Neural crest cell (in vitro differentiated cells): ENCODE measurements around the gene LCE1C. TPM values are rescaled to one million over a fixed set of nuclear protein-coding genes. Genes with fewer than 3 reads are reported as not detected.

Source experiments
- DNase-seq: peaks from one replicate; pipeline ENCODE4 v3.0.0; 2021; ENCODE audit warnings: low read depth, mixed read lengths, low spot score
- H3K27ac Mint-ChIP-seq: one replicate; pipeline ENCODE4 v1.8.0; 2021; ENCODE audit warnings: mild to moderate bottlenecking, mixed read lengths; ENCODE audit not compliant: unreplicated experiment
- H3K27me3 Mint-ChIP-seq: 2 replicates; pipeline ENCODE4 v1.8.0; 2021; ENCODE audit warnings: low read depth, mild to moderate bottlenecking, mixed read lengths
- H3K36me3 Mint-ChIP-seq: 2 replicates; pipeline ENCODE4 v1.8.0; 2021; ENCODE audit warnings: low read depth, mild to moderate bottlenecking, mixed read lengths
- H3K4me1 Mint-ChIP-seq: 2 replicates; pipeline ENCODE4 v1.8.0; 2021; ENCODE audit warnings: mixed read lengths
- H3K4me3 Mint-ChIP-seq: one replicate; pipeline ENCODE4 v1.8.0; 2021; ENCODE audit warnings: mild to moderate bottlenecking, mixed read lengths
- H3K9me3 Mint-ChIP-seq: 2 replicates; pipeline ENCODE4 v1.8.0; 2021; ENCODE audit warnings: mixed read lengths
- total RNA-seq: library from RNA; stranded (reverse); gene quantifications from 2 replicates; pipeline ENCODE4 v1.2.1, GENCODE V29; 2021
- TF ChIP-seq, protein P1 (sequence below): fragments of 200-600 bp; sonication (generic); conservative IDR thresholded peaks from 2 replicates; pipeline ENCODE4 v1.5.0; 2021; ENCODE audit warnings: antibody characterized with exemption, mild to moderate bottlenecking

LCE1C gene
- total RNA-seq, 1 donor from 2014 or later, result not detected

DNA sequence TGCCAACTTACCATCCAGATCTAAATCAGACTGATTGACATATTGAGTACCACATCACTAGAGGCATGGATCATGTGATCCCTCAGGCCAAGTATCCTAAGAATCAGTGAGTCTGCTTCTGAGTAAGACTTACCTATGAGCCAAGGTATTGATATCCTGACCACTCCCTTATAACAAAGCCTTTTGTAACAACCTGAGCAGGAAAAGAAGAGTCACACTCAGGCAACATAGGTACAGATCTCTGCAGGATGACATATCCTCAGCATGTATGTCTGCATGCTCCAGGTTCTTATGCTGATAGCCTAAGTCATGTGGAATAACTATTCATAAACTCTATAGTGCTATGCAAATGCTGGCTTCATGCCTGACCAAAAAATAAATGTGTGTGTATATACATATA is 18.5 kb upstream of the LCE1C start:
- peaks cover 8% of the 10 kb centered on the region for H3K36me3 Mint-ChIP-seq
- H3K4me1 Mint-ChIP-seq, result no peaks in the 10 kb centered on the region
- no peaks in the 10 kb centered on the region for H3K27me3 Mint-ChIP-seq
- H3K4me3 Mint-ChIP-seq, result no peak overlapping the region
- peaks cover 22% of the 10 kb centered on the region for H3K9me3 Mint-ChIP-seq
- H3K27ac Mint-ChIP-seq, result no peak overlapping the region
- no peak for DNase-seq
- TF ChIP-seq, protein P1, sequence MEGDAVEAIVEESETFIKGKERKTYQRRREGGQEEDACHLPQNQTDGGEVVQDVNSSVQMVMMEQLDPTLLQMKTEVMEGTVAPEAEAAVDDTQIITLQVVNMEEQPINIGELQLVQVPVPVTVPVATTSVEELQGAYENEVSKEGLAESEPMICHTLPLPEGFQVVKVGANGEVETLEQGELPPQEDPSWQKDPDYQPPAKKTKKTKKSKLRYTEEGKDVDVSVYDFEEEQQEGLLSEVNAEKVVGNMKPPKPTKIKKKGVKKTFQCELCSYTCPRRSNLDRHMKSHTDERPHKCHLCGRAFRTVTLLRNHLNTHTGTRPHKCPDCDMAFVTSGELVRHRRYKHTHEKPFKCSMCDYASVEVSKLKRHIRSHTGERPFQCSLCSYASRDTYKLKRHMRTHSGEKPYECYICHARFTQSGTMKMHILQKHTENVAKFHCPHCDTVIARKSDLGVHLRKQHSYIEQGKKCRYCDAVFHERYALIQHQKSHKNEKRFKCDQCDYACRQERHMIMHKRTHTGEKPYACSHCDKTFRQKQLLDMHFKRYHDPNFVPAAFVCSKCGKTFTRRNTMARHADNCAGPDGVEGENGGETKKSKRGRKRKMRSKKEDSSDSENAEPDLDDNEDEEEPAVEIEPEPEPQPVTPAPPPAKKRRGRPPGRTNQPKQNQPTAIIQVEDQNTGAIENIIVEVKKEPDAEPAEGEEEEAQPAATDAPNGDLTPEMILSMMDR, result no peak

GRCh38 chr1:152823294-152823693 is 16.8 kb upstream of the LCE1C start:
- no peak overlapping the region for H3K4me3 Mint-ChIP-seq
- H3K27ac Mint-ChIP-seq, result no peak overlapping the region
- H3K27me3 Mint-ChIP-seq, result no peaks in the 10 kb centered on the region
- H3K9me3 Mint-ChIP-seq, result peaks cover 26% of the 10 kb centered on the region
- TF ChIP-seq, protein P1, result no peak
- H3K4me1 Mint-ChIP-seq, result no peaks in the 10 kb centered on the region
- H3K36me3 Mint-ChIP-seq, result peaks cover 10% of the 10 kb centered on the region
- no peak for DNase-seq

GRCh38 chr1:152817309-152817708 is 10.9 kb upstream of the LCE1C start:
- H3K4me3 Mint-ChIP-seq, result no peak overlapping the region
- H3K36me3 Mint-ChIP-seq, result peaks cover 4% of the 10 kb centered on the region
- no peaks in the 10 kb centered on the region for H3K27me3 Mint-ChIP-seq
- no peak for DNase-seq
- no peak overlapping the region for H3K27ac Mint-ChIP-seq
- H3K4me1 Mint-ChIP-seq, result no peaks in the 10 kb centered on the region
- H3K9me3 Mint-ChIP-seq, result peaks cover 32% of the 10 kb centered on the region
- TF ChIP-seq, protein P1, result no peak

DNA sequence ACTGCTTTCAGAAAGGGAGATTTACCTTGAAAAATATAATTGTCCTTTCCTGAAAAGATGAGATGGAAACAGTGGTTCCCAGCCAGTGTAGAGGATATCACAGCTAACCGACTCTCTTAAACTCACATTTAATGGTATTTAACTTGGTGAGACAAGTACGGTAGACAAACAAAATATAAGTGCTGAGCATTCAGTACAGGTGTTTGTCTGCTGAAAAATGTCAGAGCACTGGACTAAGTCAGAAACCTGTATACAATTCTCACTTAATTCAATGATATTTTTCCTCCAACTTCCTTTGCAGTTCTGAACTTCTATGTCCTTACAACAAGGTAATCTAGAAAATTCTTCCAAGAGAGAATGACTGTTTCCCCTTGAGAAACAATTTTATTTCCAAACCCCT is 5.2 kb upstream of the LCE1C start, which contains the start of gene LCE1B:
Gene LCE1B, plus strand, starts transcription at position 301 of the 400 bp plus-strand sequence. CDS start 476 bp downstream, outside the sequence.
- no peaks in the 10 kb centered on the region for H3K36me3 Mint-ChIP-seq

DNA sequence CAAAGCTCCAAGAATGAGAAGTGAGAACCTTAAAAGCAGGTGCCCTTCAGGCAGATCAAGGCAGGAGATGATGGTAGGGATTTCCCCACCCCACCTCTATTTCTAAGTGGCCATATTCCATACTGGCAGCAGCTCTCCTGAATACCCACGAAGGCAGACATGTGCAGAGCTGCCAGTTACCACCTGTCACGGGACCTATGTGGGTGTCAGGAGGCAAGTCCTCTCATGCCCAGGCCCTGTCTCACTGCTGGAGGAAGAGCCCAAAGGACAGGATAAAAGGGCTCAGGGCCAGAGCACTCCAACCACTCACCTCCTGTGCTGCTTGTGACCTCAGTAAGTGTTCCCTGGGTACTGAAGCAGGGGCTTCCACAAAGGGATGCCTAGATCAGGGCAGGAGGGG is 4.6 kb upstream of the LCE1C start:
- TF ChIP-seq, protein P1, result no peak
- no peak for DNase-seq
- H3K4me3 Mint-ChIP-seq, result no peak overlapping the region
- no peaks in the 10 kb centered on the region for H3K36me3 Mint-ChIP-seq
- no peak overlapping the region for H3K27ac Mint-ChIP-seq
- H3K4me1 Mint-ChIP-seq, result no peaks in the 10 kb centered on the region
- no peaks in the 10 kb centered on the region for H3K27me3 Mint-ChIP-seq
- H3K9me3 Mint-ChIP-seq, result peaks cover 27% of the 10 kb centered on the region

More for the DNA sequence above, 5.2 kb upstream of the LCE1C start, which contains the start of gene LCE1B:
- Mint-ChIP-seq H3K27ac (no peak within 1 kb of the TSS), H3K4me1 (no peaks in the 10 kb centered on the region), H3K4me3 (no peak within 1 kb of the TSS), H3K9me3 (peaks cover 29% of the 10 kb centered on the region), H3K27me3 (no peaks in the 10 kb centered on the region)
- DNase-seq, result no peak
- TF ChIP-seq, protein P1, result no peak
